Osteoblast (primary cell): Measurements from ENCODE around the gene C8G. TPM values are rescaled to one million over a fixed set of nuclear protein-coding genes. Genes with fewer than 3 reads are reported as not detected.

Experiments used
- DNase-seq: peaks from one replicate; pipeline ENCODE4 v3.0.0; 2011; ENCODE audit warnings: low spot score, mixed read lengths; ENCODE audit not compliant: insufficient read length; ENCODE audit errors: missing footprints
- H2AFZ ChIP-seq: 2 replicates; pipeline ENCODE4 v1.6.0; 2011; ENCODE audit warnings: mild to moderate bottlenecking, low read length
- H3K27ac ChIP-seq: 2 replicates; pipeline ENCODE4 v1.5.1; 2011; ENCODE audit warnings: mild to moderate bottlenecking, low read depth, low read length, moderate library complexity
- H3K27me3 ChIP-seq: 2 replicates; pipeline ENCODE4 v1.6.0; 2012; ENCODE audit warnings: mild to moderate bottlenecking, control low read depth, inconsistent platforms, low read length, moderate library complexity; ENCODE audit not compliant: insufficient read depth
- H3K36me3 ChIP-seq: 2 replicates; pipeline ENCODE4 v1.5.1; 2011; ENCODE audit warnings: mild to moderate bottlenecking, low read length, control low read depth, moderate library complexity; ENCODE audit not compliant: insufficient read depth
- H3K4me1 ChIP-seq: 2 replicates; pipeline ENCODE4 v1.5.1; 2011; ENCODE audit warnings: mild to moderate bottlenecking, low read length, control low read depth, moderate library complexity; ENCODE audit not compliant: insufficient read depth
- H3K4me2 ChIP-seq: 2 replicates; pipeline ENCODE4 v1.6.0; 2011; ENCODE audit warnings: mild to moderate bottlenecking, low read length; ENCODE audit not compliant: insufficient read depth
- H3K4me3 ChIP-seq: fragments of 200-600 bp; sonication (generic); 3 replicates; pipeline ENCODE4 v1.5.1; 2012; ENCODE audit warnings: mild to moderate bottlenecking, low read length, inconsistent platforms; ENCODE audit not compliant: insufficient read depth
- H3K79me2 ChIP-seq: 2 replicates; pipeline ENCODE4 v1.6.0; 2012; ENCODE audit warnings: mild to moderate bottlenecking, low read length, control low read depth, inconsistent platforms; ENCODE audit not compliant: insufficient read depth
- H3K9me3 ChIP-seq: 2 replicates; pipeline ENCODE4 v1.5.1; 2011; ENCODE audit warnings: low read depth, low read length, control low read depth
- H4K20me1 ChIP-seq: 2 replicates; pipeline ENCODE4 v1.6.0; 2012; ENCODE audit warnings: mild to moderate bottlenecking, low read length, control low read depth; ENCODE audit not compliant: insufficient read depth
- CTCF ChIP-seq: IDR thresholded peaks from 2 replicates; pipeline ENCODE4 v1.5.1; 2011; ENCODE audit warnings: mild to moderate bottlenecking, low read depth, low read length, moderate library complexity; ENCODE audit errors: extremely low read depth
- total RNA-seq: library from RNA; depleted of rRNA; stranded (reverse); fragments of >200 nt; gene quantifications from 2 replicates; pipeline ENCODE4 v1.2.3, GENCODE V29; 2012

C8G gene
- total RNA-seq, 1 donor = not detected

GRCh38 chr9:136992819-136993369, 47.9 kb downstream of the C8G start:
- Histone ChIP-seq H3K4me2 (peak overlapping the region; percentile 93), H3K9me3 (no peaks in the 10 kb centered on the region), H3K4me3 (peak overlapping the region; percentile 82), H4K20me1 (peaks cover 2% of the 10 kb centered on the region), H3K27me3 (no peaks in the 10 kb centered on the region), H3K36me3 (no peaks in the 10 kb centered on the region), H3K27ac (no peak overlapping the region), H3K4me1 (peaks cover 34% of the 10 kb centered on the region), H2AFZ (peak overlapping the region; percentile 68), H3K79me2 (peaks cover 10% of the 10 kb centered on the region)
- TF ChIP-seq CTCF = no peak
- no peak for DNase-seq

GRCh38 chr9:136994180-136994887, 49.3 kb downstream of the C8G start:
- no peak for TF ChIP-seq CTCF
- Histone ChIP-seq H3K4me3 (no peak overlapping the region), H3K27ac (no peak overlapping the region), H3K36me3 (no peaks in the 10 kb centered on the region), H3K27me3 (no peaks in the 10 kb centered on the region), H2AFZ (no peak overlapping the region), H3K4me1 (peaks cover 34% of the 10 kb centered on the region), H3K79me2 (peaks cover 10% of the 10 kb centered on the region), H4K20me1 (peaks cover 2% of the 10 kb centered on the region), H3K4me2 (no peak overlapping the region), H3K9me3 (no peaks in the 10 kb centered on the region)
- DNase-seq = no peak

- DNase-seq = no peak
- Histone ChIP-seq H3K27me3 (no peaks in the 10 kb centered on the region), H3K4me3 (no peak overlapping the region), H2AFZ (no peak overlapping the region), H3K36me3 (no peaks in the 10 kb centered on the region), H3K4me2 (no peak overlapping the region), H3K9me3 (no peaks in the 10 kb centered on the region), H3K4me1 (peaks cover 35% of the 10 kb centered on the region), H4K20me1 (peaks cover 2% of the 10 kb centered on the region), H3K27ac (no peak overlapping the region), H3K79me2 (peaks cover 10% of the 10 kb centered on the region)
- TF ChIP-seq CTCF = no peak
Measured at GRCh38 chr9:136994888-136995230, 49.8 kb downstream of the C8G start.

- Histone ChIP-seq H3K9me3 (no peaks in the 10 kb centered on the region), H3K4me2 (peak overlapping the region; percentile 64)
- no peak for DNase-seq
Measured at GRCh38 chr9:136995362-136995761, 50.3 kb downstream of the C8G start.

More at GRCh38 chr9:136995362-136995761, 50.3 kb downstream of the C8G start:
- Histone ChIP-seq H4K20me1 (peaks cover 2% of the 10 kb centered on the region), H3K79me2 (peaks cover 10% of the 10 kb centered on the region), H3K36me3 (no peaks in the 10 kb centered on the region), H3K4me1 (peaks cover 40% of the 10 kb centered on the region), H3K4me3 (no peak overlapping the region), H3K27ac (no peak overlapping the region), H2AFZ (no peak overlapping the region), H3K27me3 (no peaks in the 10 kb centered on the region)
- no peak for TF ChIP-seq CTCF
